HG02973 (cell line): Measurements from ENCODE around the gene ZNF254.
"Not testable (repeated sequence)": the region's sequence is repeated elsewhere in the genome, so short reads cannot be mapped to it uniquely, and the experiment has no call there.

Experiments used
- ATAC-seq: cut with Tn5 transposase; IDR thresholded peaks from one replicate; pipeline ENCODE4 v1.9.1; 2021; ENCODE audit warnings: moderate library complexity; ENCODE audit not compliant: unreplicated experiment

Gene ZNF254

GRCh38 chr19:24071078-24071477, 15.9 kb upstream of the ZNF254 start:
- no peak for ATAC-seq

GRCh38 chr19:24072720-24073119, 14.3 kb upstream of the ZNF254 start:
- no peak for ATAC-seq

- ATAC-seq = no peak
These were observed 13.2 kb upstream of the ZNF254 start for GRCh38 chr19:24073807-24074206.

GRCh38 chr19:24074720-24075454, 12.1 kb upstream of the ZNF254 start:
- ATAC-seq = no peak

GRCh38 chr19:24075530-24075929, 11.5 kb upstream of the ZNF254 start:
- not testable (repeated sequence) for ATAC-seq

GRCh38 chr19:24078680-24079079, 8.3 kb upstream of the ZNF254 start:
- no peak for ATAC-seq

- no peak for ATAC-seq
These were observed 5.9 kb upstream of the ZNF254 start for GRCh38 chr19:24081056-24081455.

GRCh38 chr19:24098359-24098758, 11.4 kb downstream of the ZNF254 start:
- ATAC-seq = no peak

- no peak for ATAC-seq
These were observed 12.8 kb downstream of the ZNF254 start for GRCh38 chr19:24099829-24100228.

GRCh38 chr19:24100597-24100996, 13.6 kb downstream of the ZNF254 start:
- ATAC-seq = not testable (repeated sequence)

- no peak for ATAC-seq
These were observed 14.6 kb downstream of the ZNF254 start for GRCh38 chr19:24101459-24102115.

GRCh38 chr19:24127601-24128000, 40.6 kb downstream of the ZNF254 start:
- ATAC-seq = no peak

GRCh38 chr19:24140099-24140498, 53.1 kb downstream of the ZNF254 start:
- no peak for ATAC-seq

- no peak for ATAC-seq
These were observed 53.6 kb downstream of the ZNF254 start for GRCh38 chr19:24140591-24140990.

GRCh38 chr19:24141612-24142011, 54.6 kb downstream of the ZNF254 start:
- ATAC-seq = no peak

- ATAC-seq = no peak
These were observed 55.8 kb downstream of the ZNF254 start for GRCh38 chr19:24142771-24143170.

- no peak for ATAC-seq
These were observed 72.7 kb downstream of the ZNF254 start for GRCh38 chr19:24159707-24160106.

GRCh38 chr19:24166055-24166454, 79.1 kb downstream of the ZNF254 start:
- no peak for ATAC-seq

- no peak for ATAC-seq
These were observed 86.9 kb downstream of the ZNF254 start for GRCh38 chr19:24173882-24174281.

- no peak for ATAC-seq
These were observed 90.7 kb downstream of the ZNF254 start for GRCh38 chr19:24177686-24178085.

GRCh38 chr19:24178207-24178606, 91.2 kb downstream of the ZNF254 start:
- no peak for ATAC-seq
